Measurements from ENCODE around the gene PRKAR1B. TPM values are rescaled to one million over a fixed set of nuclear protein-coding genes. Genes with fewer than 3 reads are reported as not detected.

Gene PRKAR1B
- total RNA-seq, 2 experiments from 2014 or later = 22.5 to 41.6 TPM

- intact Hi-C loops (cut with micrococcal nuclease; ENCODE audit: unreplicated experiment) = no loop called here
- CTCF ChIA-PET (ENCODE audit: unreplicated experiment) = no interaction called here
- H3K9me2 ChIP-seq (ENCODE audit: insufficient read depth, low read length) = no peaks in the 10 kb centered on the region
- no peaks in the 10 kb centered on the region for H3K79me2 ChIP-seq (ENCODE audit: insufficient read depth, low read depth, low read length)
- no peak overlapping the region for H3K27ac ChIP-seq (ENCODE audit: low read depth, low read length, poor library complexity, severe bottlenecking)
- H4K20me1 ChIP-seq (ENCODE audit: insufficient read depth, low read length) = no peaks in the 10 kb centered on the region
- POLR2A ChIA-PET = no interaction called here
- no peak overlapping the region for H2AFZ ChIP-seq (ENCODE audit: low read length)
- no peaks in the 10 kb centered on the region for H3K9me3 ChIP-seq (ENCODE audit: low read length)
- H3K4me1 ChIP-seq (ENCODE audit: insufficient read depth, low read length, poor library complexity, severe bottlenecking) = no peaks in the 10 kb centered on the region
- H3K36me3 ChIP-seq (ENCODE audit: insufficient read depth, low read length) = no peaks in the 10 kb centered on the region
- BruUV-seq (replicated peaks) = no TSS peak
- DNase-seq (ENCODE audit: low spot score) = no peak
- H3K4me2 ChIP-seq (ENCODE audit: low read length) = no peak overlapping the region
- no peak overlapping the region for H3K4me3 ChIP-seq (ENCODE audit: low read depth, low read length, poor library complexity, severe bottlenecking)
- TF ChIP-seq EZH2phosphoT487 (IDR thresholded peaks at IDR 0.05; ENCODE audit: borderline replicate concordance, low read depth, low read length) = no peak
- TF ChIP-seq, protein P1, sequence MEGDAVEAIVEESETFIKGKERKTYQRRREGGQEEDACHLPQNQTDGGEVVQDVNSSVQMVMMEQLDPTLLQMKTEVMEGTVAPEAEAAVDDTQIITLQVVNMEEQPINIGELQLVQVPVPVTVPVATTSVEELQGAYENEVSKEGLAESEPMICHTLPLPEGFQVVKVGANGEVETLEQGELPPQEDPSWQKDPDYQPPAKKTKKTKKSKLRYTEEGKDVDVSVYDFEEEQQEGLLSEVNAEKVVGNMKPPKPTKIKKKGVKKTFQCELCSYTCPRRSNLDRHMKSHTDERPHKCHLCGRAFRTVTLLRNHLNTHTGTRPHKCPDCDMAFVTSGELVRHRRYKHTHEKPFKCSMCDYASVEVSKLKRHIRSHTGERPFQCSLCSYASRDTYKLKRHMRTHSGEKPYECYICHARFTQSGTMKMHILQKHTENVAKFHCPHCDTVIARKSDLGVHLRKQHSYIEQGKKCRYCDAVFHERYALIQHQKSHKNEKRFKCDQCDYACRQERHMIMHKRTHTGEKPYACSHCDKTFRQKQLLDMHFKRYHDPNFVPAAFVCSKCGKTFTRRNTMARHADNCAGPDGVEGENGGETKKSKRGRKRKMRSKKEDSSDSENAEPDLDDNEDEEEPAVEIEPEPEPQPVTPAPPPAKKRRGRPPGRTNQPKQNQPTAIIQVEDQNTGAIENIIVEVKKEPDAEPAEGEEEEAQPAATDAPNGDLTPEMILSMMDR (conservative IDR thresholded peaks at IDR 0.05; ENCODE audit: low read length) = no peak
Measured at GRCh38 chr7:607938-608337, 119.1 kb downstream of the PRKAR1B start.

DNA sequence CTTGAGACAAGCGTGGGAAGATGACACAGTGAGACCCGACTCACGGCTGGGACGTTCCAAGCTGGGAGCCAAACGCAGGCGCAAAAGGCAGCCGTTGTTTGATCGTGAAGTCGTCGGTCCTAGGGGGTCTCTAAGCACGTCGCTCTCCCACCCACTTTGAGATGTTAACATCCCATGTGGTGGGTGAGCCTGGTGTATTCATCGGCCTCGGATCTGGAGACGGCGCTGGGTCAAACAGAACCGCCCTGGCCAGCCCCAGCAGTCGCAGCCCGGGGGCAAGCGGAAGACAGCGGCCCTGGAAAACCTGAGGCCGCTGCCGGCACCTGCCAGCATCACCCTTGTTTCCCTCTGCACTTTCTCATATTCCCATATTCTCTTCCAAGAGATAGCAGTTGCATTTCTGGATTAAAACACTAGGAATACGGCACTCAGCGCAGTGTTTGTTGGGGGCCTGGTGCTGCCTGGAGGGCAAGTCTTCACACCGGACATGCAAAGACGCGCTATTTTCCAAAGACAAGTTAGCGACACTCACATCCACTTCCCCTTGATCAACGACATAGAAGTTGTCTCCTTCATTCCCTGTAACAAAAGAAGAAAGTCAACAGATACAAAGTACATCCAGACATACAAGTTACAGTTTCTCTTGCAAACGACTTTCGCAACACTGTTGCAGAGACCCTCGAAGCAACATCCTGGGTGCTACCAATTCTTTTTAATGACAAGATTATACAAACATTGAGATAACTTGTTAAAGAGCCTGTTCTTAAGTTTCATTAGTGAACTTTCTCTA lies 121.2 kb downstream of the PRKAR1B start:
- POLR2A ChIA-PET = no interaction called here
- Histone ChIP-seq H3K9me2 (ENCODE audit: insufficient read depth, low read length) (no peaks in the 10 kb centered on the region), H3K4me3 (ENCODE audit: low read depth, low read length, poor library complexity, severe bottlenecking) (no peak overlapping the region), H3K36me3 (ENCODE audit: insufficient read depth, low read length) (no peaks in the 10 kb centered on the region), H2AFZ (ENCODE audit: low read length) (no peak overlapping the region), H3K79me2 (ENCODE audit: insufficient read depth, low read depth, low read length) (no peaks in the 10 kb centered on the region), H4K20me1 (ENCODE audit: insufficient read depth, low read length) (no peaks in the 10 kb centered on the region), H3K27ac (ENCODE audit: low read depth, low read length, poor library complexity, severe bottlenecking) (no peak overlapping the region), H3K9me3 (ENCODE audit: low read length) (no peaks in the 10 kb centered on the region), H3K4me2 (ENCODE audit: low read length) (no peak overlapping the region), H3K4me1 (ENCODE audit: insufficient read depth, low read length, poor library complexity, severe bottlenecking) (no peaks in the 10 kb centered on the region)
- CTCF ChIA-PET (ENCODE audit: unreplicated experiment) = no interaction called here
- DNase-seq (ENCODE audit: low spot score) = no peak
- no TSS peak for BruUV-seq (replicated peaks)
- TF ChIP-seq, protein P1 (conservative IDR thresholded peaks at IDR 0.05; ENCODE audit: low read length) = no peak
- TF ChIP-seq EZH2phosphoT487 (IDR thresholded peaks at IDR 0.05; ENCODE audit: borderline replicate concordance, low read depth, low read length) = no peak
- intact Hi-C loops (cut with micrococcal nuclease; ENCODE audit: unreplicated experiment) = no loop called here

- Histone ChIP-seq H3K4me2 (ENCODE audit: low read length) (no peak overlapping the region; the same call in 1 of the 2 replicates), H3K27ac (ENCODE audit: low read depth, low read length, poor library complexity, severe bottlenecking) (no peak overlapping the region), H3K79me2 (ENCODE audit: insufficient read depth, low read depth, low read length) (no peaks in the 10 kb centered on the region), H3K4me3 (ENCODE audit: low read depth, low read length, poor library complexity, severe bottlenecking) (no peak overlapping the region), H2AFZ (ENCODE audit: low read length) (no peak overlapping the region), H4K20me1 (ENCODE audit: insufficient read depth, low read length) (no peaks in the 10 kb centered on the region), H3K9me2 (ENCODE audit: insufficient read depth, low read length) (no peaks in the 10 kb centered on the region), H3K36me3 (ENCODE audit: insufficient read depth, low read length) (no peaks in the 10 kb centered on the region), H3K4me1 (ENCODE audit: insufficient read depth, low read length, poor library complexity, severe bottlenecking) (no peaks in the 10 kb centered on the region), H3K9me3 (ENCODE audit: low read length) (no peaks in the 10 kb centered on the region)
- TF ChIP-seq, protein P1 (conservative IDR thresholded peaks at IDR 0.05; ENCODE audit: low read length) = no peak
- no peak for TF ChIP-seq EZH2phosphoT487 (IDR thresholded peaks at IDR 0.05; ENCODE audit: borderline replicate concordance, low read depth, low read length)
- POLR2A ChIA-PET = interaction anchor here (0.5 kb wide), 1 partner anchor 1192 kb away, joined by 3 read pairs; no protein-coding TSS in a partner anchor
- intact Hi-C loops (cut with micrococcal nuclease; ENCODE audit: unreplicated experiment) = no loop called here
- CTCF ChIA-PET (ENCODE audit: unreplicated experiment) = no interaction called here
- BruUV-seq (replicated peaks) = no TSS peak
- DNase-seq (ENCODE audit: low spot score) = no peak
Measured at GRCh38 chr7:604884-605531, 122.1 kb downstream of the PRKAR1B start.
